Peyer's patch (tissue), 4 donors: ENCODE data around the gene PAIP2B.

Experiments used
- POLR2A ChIP-seq, 2 donors: fragments of 450-650 bp; IDR thresholded peaks; one replicate each; pipeline ENCODE4 v1.5.1; 2017; ENCODE audit warnings: antibody characterized with exemption in 2 of 2, mild to moderate bottlenecking in 2 of 2, moderate library complexity in 2 of 2
- TF ChIP-seq, protein P1 (sequence below), 6 experiments: fragments of 450-650 bp in 4 of 6; fragments of 200-600 bp in 2 of 6; sonication (generic) in 1 of 6; IDR thresholded peaks; one replicate each; pipeline ENCODE4 v1.5.1; 2017 to 2019; ENCODE audit warnings: antibody characterized with exemption in 6 of 6, mild to moderate bottlenecking in 3 of 6, moderate library complexity in 1 of 6

DNA sequence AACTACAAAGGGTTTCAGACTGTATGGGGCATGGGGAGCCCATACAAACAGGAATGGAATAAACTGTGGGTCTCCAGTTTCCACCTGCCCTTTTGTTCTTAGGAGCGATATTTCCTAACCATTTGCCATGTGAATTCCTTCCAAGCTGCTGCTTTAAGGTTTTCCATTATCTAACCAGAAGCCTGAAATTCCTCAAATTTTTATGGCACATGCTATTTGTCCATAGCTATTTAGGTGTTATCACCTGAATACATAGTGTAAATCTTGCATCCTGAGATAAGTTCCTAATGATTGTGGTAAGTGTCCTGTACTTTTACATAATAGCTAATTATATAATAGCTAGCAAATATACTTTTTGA is 17.4 kb upstream of the PAIP2B start:
- no peak for TF ChIP-seq POLR2A (IDR thresholded peaks at IDR 0.05)
- TF ChIP-seq, protein P1, sequence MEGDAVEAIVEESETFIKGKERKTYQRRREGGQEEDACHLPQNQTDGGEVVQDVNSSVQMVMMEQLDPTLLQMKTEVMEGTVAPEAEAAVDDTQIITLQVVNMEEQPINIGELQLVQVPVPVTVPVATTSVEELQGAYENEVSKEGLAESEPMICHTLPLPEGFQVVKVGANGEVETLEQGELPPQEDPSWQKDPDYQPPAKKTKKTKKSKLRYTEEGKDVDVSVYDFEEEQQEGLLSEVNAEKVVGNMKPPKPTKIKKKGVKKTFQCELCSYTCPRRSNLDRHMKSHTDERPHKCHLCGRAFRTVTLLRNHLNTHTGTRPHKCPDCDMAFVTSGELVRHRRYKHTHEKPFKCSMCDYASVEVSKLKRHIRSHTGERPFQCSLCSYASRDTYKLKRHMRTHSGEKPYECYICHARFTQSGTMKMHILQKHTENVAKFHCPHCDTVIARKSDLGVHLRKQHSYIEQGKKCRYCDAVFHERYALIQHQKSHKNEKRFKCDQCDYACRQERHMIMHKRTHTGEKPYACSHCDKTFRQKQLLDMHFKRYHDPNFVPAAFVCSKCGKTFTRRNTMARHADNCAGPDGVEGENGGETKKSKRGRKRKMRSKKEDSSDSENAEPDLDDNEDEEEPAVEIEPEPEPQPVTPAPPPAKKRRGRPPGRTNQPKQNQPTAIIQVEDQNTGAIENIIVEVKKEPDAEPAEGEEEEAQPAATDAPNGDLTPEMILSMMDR (IDR thresholded peaks at IDR 0.05) = no peak
